H1 (cell line): Measurements from ENCODE around the gene RECK.

ENCODE experiments used
- BRCA1 ChIP-seq: IDR thresholded peaks from 2 replicates; pipeline ENCODE4 v1.6.1; 2012; ENCODE audit warnings: low read depth, low read length, improper control_type of control experiment
- CTCF ChIP-seq, 3 experiments: IDR thresholded peaks; 1 replicate in 2 of 3; 2 replicates in 1 of 3; pipeline versions ENCODE4 v1.5.1 to v1.6.1; 2011; ENCODE audit warnings: low read length in 3 of 3, mild to moderate bottlenecking in 3 of 3, inconsistent platforms in 2 of 3, low read depth in 1 of 3, moderate library complexity in 1 of 3; ENCODE audit not compliant: insufficient read depth in 1 of 3; ENCODE audit errors: control extremely low read depth in 1 of 3
- EZH2 ChIP-seq: fragments of 200-600 bp; sonication (generic); IDR thresholded peaks from 2 replicates; pipeline ENCODE4 v1.7.1; 2012; ENCODE audit warnings: low read depth, mild to moderate bottlenecking, moderate library complexity, low read length, inconsistent platforms; ENCODE audit not compliant: severe bottlenecking
- POLR2AphosphoS5 ChIP-seq: IDR thresholded peaks from 2 replicates; pipeline ENCODE4 v1.6.1; 2011; ENCODE audit warnings: low read depth, low read length
- TAF7 ChIP-seq: optimal IDR thresholded peaks from 2 replicates; pipeline ENCODE3; 2011; ENCODE audit warnings: low read depth, mild to moderate bottlenecking, inconsistent platforms, low read length, moderate library complexity, borderline replicate concordance
- YY1 ChIP-seq: IDR thresholded peaks from 2 replicates; pipeline ENCODE4 v1.6.1; 2011; ENCODE audit warnings: low read depth, mild to moderate bottlenecking, low read length

DNA sequence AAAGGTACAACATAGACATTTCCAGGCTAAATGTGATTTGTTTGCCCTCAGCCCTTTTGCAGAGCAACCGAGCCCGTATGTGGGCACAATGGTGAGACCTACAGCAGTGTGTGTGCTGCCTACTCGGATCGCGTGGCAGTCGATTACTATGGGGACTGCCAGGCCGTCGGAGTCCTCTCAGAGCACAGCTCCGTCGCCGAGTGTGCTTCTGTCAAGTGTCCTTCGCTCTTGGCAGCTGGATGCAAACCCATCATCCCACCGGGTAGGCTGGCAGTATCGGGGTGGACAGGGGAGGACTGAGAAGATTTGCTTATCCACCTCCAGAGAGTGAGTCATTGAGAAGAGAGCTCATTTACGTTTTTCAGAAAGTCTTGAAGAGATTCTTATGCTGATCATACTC, 82.0 kb downstream of the RECK start:
- TF ChIP-seq POLR2AphosphoS5 (no peak), EZH2 (no peak), CTCF (IDR thresholded peaks at IDR 0.05; ENCODE audit: control extremely low read depth in 1 of 3, insufficient read depth in 1 of 3, low read depth in 1 of 3, low read length in 3 of 3) (no peak), BRCA1 (no peak), TAF7 (no peak), YY1 (no peak)
